Activated CD4-positive, CD25-positive, alpha-beta regulatory T cell treated with anti-CD3 and anti-CD28 coated beads, Interleukin-2, amount 50 U/mL, for 16 hours (primary cell): Measurements from ENCODE around the gene NSUN5.
"Not testable (repeated sequence)": the region's sequence is repeated elsewhere in the genome, so short reads cannot be mapped to it uniquely, and the experiment has no call there.

Source experiments
- DNase-seq: peaks from one replicate; pipeline ENCODE4 v3.0.0-alpha.2; 2020; ENCODE audit warnings: low read depth, low spot score

NSUN5 gene

GRCh38 chr7:73327449-73327848 is 18.8 kb upstream of the NSUN5 start:
- DNase-seq, result not testable (repeated sequence)

GRCh38 chr7:73325424-73325823 is 16.8 kb upstream of the NSUN5 start:
- not testable (repeated sequence) for DNase-seq

- not testable (repeated sequence) for DNase-seq
Measured at GRCh38 chr7:73324081-73324845, 15.6 kb upstream of the NSUN5 start.

GRCh38 chr7:73323434-73324080 is 14.9 kb upstream of the NSUN5 start:
- not testable (repeated sequence) for DNase-seq

GRCh38 chr7:73320009-73320408 is 11.4 kb upstream of the NSUN5 start:
- DNase-seq, result not testable (repeated sequence)

GRCh38 chr7:73319541-73319940 is 10.9 kb upstream of the NSUN5 start:
- not testable (repeated sequence) for DNase-seq

- not testable (repeated sequence) for DNase-seq
Measured at GRCh38 chr7:73318656-73319204, 10.1 kb upstream of the NSUN5 start.

- no peak for DNase-seq
Measured at GRCh38 chr7:73316521-73316920, 7.9 kb upstream of the NSUN5 start.

- DNase-seq, result no peak
Measured at GRCh38 chr7:73314271-73314670, 5.6 kb upstream of the NSUN5 start.

GRCh38 chr7:73313521-73313906 is 4.9 kb upstream of the NSUN5 start:
- no peak for DNase-seq

GRCh38 chr7:73312831-73313520 is 4.3 kb upstream of the NSUN5 start:
- DNase-seq, result no peak

- not testable (repeated sequence) for DNase-seq
Measured at GRCh38 chr7:73311421-73311820, 2.8 kb upstream of the NSUN5 start.

- no peak for DNase-seq
Measured at GRCh38 chr7:73308074-73308664, 457 bp downstream of the NSUN5 start.

GRCh38 chr7:73307436-73307835 is 1.2 kb downstream of the NSUN5 start:
- DNase-seq, result no peak

- not testable (repeated sequence) for DNase-seq
Measured at GRCh38 chr7:73304612-73305387, 3.8 kb downstream of the NSUN5 start.

GRCh38 chr7:73304071-73304470 is 4.6 kb downstream of the NSUN5 start:
- DNase-seq, result no peak

GRCh38 chr7:73303546-73303945 is 5.1 kb downstream of the NSUN5 start:
- DNase-seq, result no peak

GRCh38 chr7:73302846-73303245 is 5.8 kb downstream of the NSUN5 start:
- DNase-seq, result not testable (repeated sequence)

GRCh38 chr7:73301108-73301507 is 7.5 kb downstream of the NSUN5 start:
- DNase-seq, result not testable (repeated sequence)

GRCh38 chr7:73299812-73300211 is 8.8 kb downstream of the NSUN5 start:
- DNase-seq, result not testable (repeated sequence)

GRCh38 chr7:73297706-73298105 is 10.9 kb downstream of the NSUN5 start:
- not testable (repeated sequence) for DNase-seq
